ENCODE data around the gene CAMK2D.

The CAMK2D gene

GRCh38 chr4:113666386-113667114 lies 95.0 kb downstream of the CAMK2D start:
- DNase-seq (ENCODE audit: low read depth) = no peak
- no peak overlapping the region for H3K4me3 ChIP-seq (ENCODE audit: low read length)
- no peak for TF ChIP-seq CTCF (IDR thresholded peaks at IDR 0.05; ENCODE audit: insufficient read depth, low read depth, low read length, missing control alignments)

DNA sequence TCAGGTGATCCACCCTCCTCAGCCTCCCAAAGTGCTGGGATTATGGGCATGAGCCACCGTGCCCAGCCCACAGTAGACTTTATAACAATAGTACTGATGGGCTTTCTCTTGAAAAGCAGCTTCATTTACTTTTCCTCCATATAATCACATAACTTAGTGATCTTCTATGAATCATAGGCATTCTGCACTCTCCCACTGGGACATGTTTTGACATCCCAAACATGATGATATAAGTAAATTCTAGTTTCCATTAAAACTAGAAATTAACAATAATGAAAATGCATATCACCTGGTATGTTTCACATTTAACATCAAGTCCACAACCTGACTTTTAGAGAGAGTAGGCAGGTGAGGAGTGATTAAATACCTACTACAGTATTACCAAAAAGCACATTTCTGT lies 96.5 kb downstream of the CAMK2D start:
- TF ChIP-seq CTCF (IDR thresholded peaks at IDR 0.05; ENCODE audit: insufficient read depth, low read depth, low read length, missing control alignments) = no peak
- DNase-seq (ENCODE audit: low read depth) = peak; percentile 38
- H3K4me3 ChIP-seq (ENCODE audit: low read length) = no peak overlapping the region

- H3K4me3 ChIP-seq (ENCODE audit: low read length) = no peak overlapping the region
- no peak for DNase-seq (ENCODE audit: low read depth)
- TF ChIP-seq CTCF (IDR thresholded peaks at IDR 0.05; ENCODE audit: insufficient read depth, low read depth, low read length, missing control alignments) = no peak
Observed at GRCh38 chr4:113662581-113662980, 99.0 kb downstream of the CAMK2D start.

DNA sequence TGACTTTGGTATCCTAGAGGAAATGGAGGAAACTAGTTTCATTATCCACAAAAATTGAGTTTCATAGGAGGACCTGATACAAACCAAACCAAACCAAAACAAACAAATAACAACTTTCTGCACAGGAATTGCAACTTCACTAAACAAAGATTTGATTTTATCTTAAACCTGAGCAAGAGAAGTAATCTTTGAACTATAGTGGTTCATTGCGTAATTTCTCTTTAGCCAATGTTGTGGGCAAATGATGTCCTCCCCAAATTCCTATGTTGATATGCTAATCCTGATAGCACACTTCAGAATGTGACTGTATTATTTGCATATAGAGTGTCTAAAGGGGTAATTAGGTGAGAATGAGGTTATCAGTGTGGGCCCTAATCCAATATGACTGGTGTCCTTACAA lies 102.4 kb downstream of the CAMK2D start:
- no peak for TF ChIP-seq CTCF (IDR thresholded peaks at IDR 0.05; ENCODE audit: insufficient read depth, low read depth, low read length, missing control alignments)
- no peak for DNase-seq (ENCODE audit: low read depth)
- H3K4me3 ChIP-seq (ENCODE audit: low read length) = no peak overlapping the region

DNA sequence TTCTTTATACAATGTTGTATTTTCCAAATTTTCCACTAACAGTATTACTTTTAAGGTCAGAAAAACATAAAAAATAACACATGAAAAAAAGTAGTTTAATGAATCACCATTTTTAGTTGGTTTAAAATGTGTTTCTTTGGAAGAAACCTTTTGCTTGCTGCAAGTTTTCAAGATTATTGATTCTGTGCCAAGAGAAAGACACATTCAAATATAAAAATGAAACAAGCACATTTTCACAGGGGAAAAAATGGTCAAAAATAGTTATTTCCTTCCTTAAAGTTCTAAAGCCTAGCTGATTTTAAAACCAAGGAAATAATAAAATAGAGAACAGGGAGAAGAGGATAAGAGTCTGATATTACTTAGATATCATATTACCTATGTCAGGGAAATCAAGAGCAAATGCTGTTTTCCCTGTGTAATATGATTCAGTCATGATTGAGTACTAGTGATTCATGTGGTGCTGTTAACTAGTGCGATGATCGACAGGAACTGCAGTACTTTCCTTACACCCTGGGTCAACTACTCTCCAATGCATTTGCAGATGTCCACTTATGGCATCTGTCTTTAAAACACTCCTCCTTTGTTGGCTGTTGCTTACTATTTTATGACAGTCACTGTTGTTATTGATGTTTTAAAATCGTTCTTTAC lies 103.8 kb downstream of the CAMK2D start:
- no peak for TF ChIP-seq CTCF (IDR thresholded peaks at IDR 0.05; ENCODE audit: insufficient read depth, low read depth, low read length, missing control alignments)
- peak; percentile 81 for DNase-seq (ENCODE audit: low read depth)
- no peak overlapping the region for H3K4me3 ChIP-seq (ENCODE audit: low read length)

GRCh38 chr4:113653871-113654270 lies 107.7 kb downstream of the CAMK2D start:
- H3K4me3 ChIP-seq (ENCODE audit: low read length) = no peak overlapping the region
- TF ChIP-seq CTCF (IDR thresholded peaks at IDR 0.05; ENCODE audit: insufficient read depth, low read depth, low read length, missing control alignments) = no peak
- DNase-seq (ENCODE audit: low read depth) = no peak

GRCh38 chr4:113646442-113646822 lies 115.1 kb downstream of the CAMK2D start:
- TF ChIP-seq CTCF (IDR thresholded peaks at IDR 0.05; ENCODE audit: insufficient read depth, low read depth, low read length, missing control alignments) = no peak
- peak; percentile 61 for DNase-seq (ENCODE audit: low read depth)
- H3K4me3 ChIP-seq (ENCODE audit: low read length) = no peak overlapping the region

Data from epithelial cell of esophagus (primary cell).